ENCODE measurements around the gene AZU1. TPM values are rescaled to one million over a fixed set of nuclear protein-coding genes. Genes with fewer than 3 reads are reported as not detected.

Gene AZU1
- total RNA-seq, 4 donors from 2014 or later, result 0.40 TPM; not detected in 3

DNA sequence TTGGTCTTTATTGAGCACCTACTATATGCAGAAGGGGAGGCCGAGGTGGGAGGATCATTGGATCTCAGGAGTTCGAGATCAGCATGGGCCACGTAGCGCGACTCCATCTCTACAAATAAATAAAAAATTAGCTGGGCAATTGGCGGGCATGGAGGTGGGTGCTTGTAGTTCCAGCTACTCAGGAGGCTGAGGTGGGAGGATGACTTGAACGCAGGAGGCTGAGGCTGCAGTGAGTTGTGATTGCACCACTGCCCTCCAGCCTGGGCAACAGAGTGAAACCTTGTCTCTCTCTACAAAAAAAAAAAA lies 35.6 kb downstream of the AZU1 start:
- WGBS, 2 donors (ENCODE audit: low coverage in 1 of 2), result 77% methylated on average over 5 of the region's 7 CpGs; no CpG with 5 or more reads in 1 of the 2 donors
- Histone ChIP-seq H3K4me1 (peaks cover 0 to 59% (median 7%) of the 10 kb centered on the region in 3 donors), H3K27me3 (peaks cover 51% of the 10 kb centered on the region), H3K4me3 (peak overlapping the region in 1 of 2 donors; percentile 51), H3K27ac (peak overlapping the region in 1 of 4 donors; percentile 0), H3K36me3 (peaks cover 0 to 11% of the 10 kb centered on the region in 2 donors), H3K9me3 (no peaks in the 10 kb centered on the region)
- no peak for TF ChIP-seq EP300 (IDR thresholded peaks at IDR 0.05)
- TF ChIP-seq, protein P1, sequence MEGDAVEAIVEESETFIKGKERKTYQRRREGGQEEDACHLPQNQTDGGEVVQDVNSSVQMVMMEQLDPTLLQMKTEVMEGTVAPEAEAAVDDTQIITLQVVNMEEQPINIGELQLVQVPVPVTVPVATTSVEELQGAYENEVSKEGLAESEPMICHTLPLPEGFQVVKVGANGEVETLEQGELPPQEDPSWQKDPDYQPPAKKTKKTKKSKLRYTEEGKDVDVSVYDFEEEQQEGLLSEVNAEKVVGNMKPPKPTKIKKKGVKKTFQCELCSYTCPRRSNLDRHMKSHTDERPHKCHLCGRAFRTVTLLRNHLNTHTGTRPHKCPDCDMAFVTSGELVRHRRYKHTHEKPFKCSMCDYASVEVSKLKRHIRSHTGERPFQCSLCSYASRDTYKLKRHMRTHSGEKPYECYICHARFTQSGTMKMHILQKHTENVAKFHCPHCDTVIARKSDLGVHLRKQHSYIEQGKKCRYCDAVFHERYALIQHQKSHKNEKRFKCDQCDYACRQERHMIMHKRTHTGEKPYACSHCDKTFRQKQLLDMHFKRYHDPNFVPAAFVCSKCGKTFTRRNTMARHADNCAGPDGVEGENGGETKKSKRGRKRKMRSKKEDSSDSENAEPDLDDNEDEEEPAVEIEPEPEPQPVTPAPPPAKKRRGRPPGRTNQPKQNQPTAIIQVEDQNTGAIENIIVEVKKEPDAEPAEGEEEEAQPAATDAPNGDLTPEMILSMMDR (IDR thresholded peaks at IDR 0.05), result no peak
- TF ChIP-seq POLR2AphosphoS5 (IDR thresholded peaks at IDR 0.05), result no peak
- no peak for TF ChIP-seq POLR2A (IDR thresholded peaks at IDR 0.05)
- no peak for ATAC-seq

GRCh38 chr19:866769-867300 lies 39.2 kb downstream of the AZU1 start:
- H3K27me3 ChIP-seq, result peaks cover 15% of the 10 kb centered on the region
- H3K4me1 ChIP-seq, result peaks cover 0 to 58% (median 2%) of the 10 kb centered on the region in 3 donors
- no peak overlapping the region for H3K27ac ChIP-seq
- no peak for ATAC-seq
- no CpG with 5 or more reads among the region's 38 CpGs for WGBS, 2 donors (ENCODE audit: low coverage in 1 of 2)
- TF ChIP-seq, protein P1 (IDR thresholded peaks at IDR 0.05), result no peak
- no peak for TF ChIP-seq EP300 (IDR thresholded peaks at IDR 0.05)
- no peaks in the 10 kb centered on the region for H3K9me3 ChIP-seq
- no peak overlapping the region for H3K4me3 ChIP-seq
- H3K36me3 ChIP-seq, result peaks cover 0 to 41% of the 10 kb centered on the region in 2 donors

- Histone ChIP-seq H3K4me1 (peaks cover 0 to 58% (median 6%) of the 10 kb centered on the region in 3 donors), H3K27me3 (peaks cover 10% of the 10 kb centered on the region), H3K27ac (no peak overlapping the region), H3K36me3 (peaks cover 0 to 46% of the 10 kb centered on the region in 2 donors), H3K4me3 (no peak overlapping the region), H3K9me3 (no peaks in the 10 kb centered on the region)
- no peak for TF ChIP-seq POLR2AphosphoS5 (IDR thresholded peaks at IDR 0.05)
- TF ChIP-seq, protein P1 (IDR thresholded peaks at IDR 0.05), result no peak
- TF ChIP-seq EP300 (IDR thresholded peaks at IDR 0.05), result no peak
- no peak for TF ChIP-seq POLR2A (IDR thresholded peaks at IDR 0.05)
- ATAC-seq, result no peak
- 57% methylated on average over 3 of the region's 16 CpGs; no CpG with 5 or more reads in 1 of the 2 donors for WGBS, 2 donors (ENCODE audit: low coverage in 1 of 2)
Observed at GRCh38 chr19:867301-867793, 39.7 kb downstream of the AZU1 start.

GRCh38 chr19:867855-868457 lies 40.3 kb downstream of the AZU1 start:
- Histone ChIP-seq H3K36me3 (peaks cover 0 to 49% of the 10 kb centered on the region in 2 donors), H3K4me1 (peaks cover 0 to 55% (median 6%) of the 10 kb centered on the region in 3 donors), H3K27ac (peak overlapping the region in 2 of 4 donors; percentile 80 to 84), H3K27me3 (peaks cover 4% of the 10 kb centered on the region), H3K4me3 (no peak overlapping the region), H3K9me3 (no peaks in the 10 kb centered on the region)
- no peak for ATAC-seq
- TF ChIP-seq, protein P1 (IDR thresholded peaks at IDR 0.05), result no peak
- TF ChIP-seq POLR2AphosphoS5 (IDR thresholded peaks at IDR 0.05), result no peak
- no peak for TF ChIP-seq EP300 (IDR thresholded peaks at IDR 0.05)
- TF ChIP-seq POLR2A (IDR thresholded peaks at IDR 0.05), result peak in 1 of 2 donors; percentile 3
- WGBS, 2 donors (ENCODE audit: low coverage in 1 of 2), result 100% methylated on average over 1 of the region's 39 CpGs; no CpG with 5 or more reads in 1 of the 2 donors

Measured in gastroesophageal sphincter (tissue), 4 donors.